NCI-H128 (cell line): Measurements from ENCODE around the gene PODXL2.
"Not testable (repeated sequence)": the region's sequence is repeated elsewhere in the genome, so short reads cannot be mapped to it uniquely, and the experiment has no call there.

Experiments used
- DNase-seq: peaks from one replicate; lab custom pipeline; 2025; ENCODE audit not compliant: unreplicated experiment; lab: John Stamatoyannopoulos, UW

PODXL2 gene

GRCh38 chr3:127673191-127674100 lies 44.5 kb downstream of the PODXL2 start:
- no peak for DNase-seq

- DNase-seq: no peak
Measured at GRCh38 chr3:127674101-127674721, 45.2 kb downstream of the PODXL2 start.

- DNase-seq: no peak
Measured at GRCh38 chr3:127674790-127675189, 45.8 kb downstream of the PODXL2 start.

GRCh38 chr3:127675651-127676391 lies 46.8 kb downstream of the PODXL2 start:
- DNase-seq: no peak

GRCh38 chr3:127676456-127676855 lies 47.5 kb downstream of the PODXL2 start:
- no peak for DNase-seq

GRCh38 chr3:127676921-127677351 lies 48.0 kb downstream of the PODXL2 start:
- DNase-seq: no peak

- no peak for DNase-seq
Measured at GRCh38 chr3:127677541-127678314, 48.7 kb downstream of the PODXL2 start.

- no peak for DNase-seq
Measured at GRCh38 chr3:127678315-127678599, 49.3 kb downstream of the PODXL2 start.

GRCh38 chr3:127678611-127679533 lies 49.9 kb downstream of the PODXL2 start:
- DNase-seq: no peak

GRCh38 chr3:127679534-127680145 lies 50.7 kb downstream of the PODXL2 start:
- DNase-seq: no peak

- no peak for DNase-seq
Measured at GRCh38 chr3:127680146-127680661, 51.2 kb downstream of the PODXL2 start.

GRCh38 chr3:127680798-127681221 lies 51.8 kb downstream of the PODXL2 start:
- no peak for DNase-seq

- DNase-seq: not testable (repeated sequence)
Measured at GRCh38 chr3:127682175-127682554, 53.2 kb downstream of the PODXL2 start.

- no peak for DNase-seq
Measured at GRCh38 chr3:127682561-127682960, 53.6 kb downstream of the PODXL2 start.

- no peak for DNase-seq
Measured at GRCh38 chr3:127684871-127685707, 56.1 kb downstream of the PODXL2 start.

- no peak for DNase-seq
Measured at GRCh38 chr3:127685708-127686511, 56.9 kb downstream of the PODXL2 start.

- DNase-seq: no peak
Measured at GRCh38 chr3:127686512-127686894, 57.5 kb downstream of the PODXL2 start.
